ENCODE data around the gene CDHR2.

The CDHR2 gene

GRCh38 chr5:176639208-176639607, 90.1 kb downstream of the CDHR2 start:
- no peak for DNase-seq (ENCODE audit: low read depth in 2 of 2)

GRCh38 chr5:176639981-176640380, 90.8 kb downstream of the CDHR2 start:
- no peak for DNase-seq (ENCODE audit: low read depth in 2 of 2)

GRCh38 chr5:176640616-176641015, 91.5 kb downstream of the CDHR2 start:
- no peak for DNase-seq (ENCODE audit: low read depth in 2 of 2)

- no peak for DNase-seq (ENCODE audit: low read depth in 2 of 2)
Measured at GRCh38 chr5:176642675-176643490, 93.7 kb downstream of the CDHR2 start.

- no peak for DNase-seq (ENCODE audit: low read depth in 2 of 2)
Measured at GRCh38 chr5:176643491-176644219, 94.5 kb downstream of the CDHR2 start.

- no peak for DNase-seq (ENCODE audit: low read depth in 2 of 2)
Measured at GRCh38 chr5:176644294-176644693, 95.2 kb downstream of the CDHR2 start.

- no peak for DNase-seq (ENCODE audit: low read depth in 2 of 2)
Measured at GRCh38 chr5:176644878-176645670, 95.9 kb downstream of the CDHR2 start.
